ENCODE results near the gene MAP2.

MAP2 gene

GRCh38 chr2:209459359-209459758 is 35.5 kb downstream of the MAP2 start:
- H3K9me3 ChIP-seq (ENCODE audit: control insufficient read depth, insufficient read depth, low read depth, low read length), result no peaks in the 10 kb centered on the region
- H3K36me3 ChIP-seq (ENCODE audit: control insufficient read depth, insufficient read depth, low read length), result no peaks in the 10 kb centered on the region
- H3K9ac ChIP-seq (ENCODE audit: low read length), result no peak overlapping the region
- no peaks in the 10 kb centered on the region; the same call in 1 of the 2 replicates for H3K27me3 ChIP-seq (ENCODE audit: control insufficient read depth, insufficient read depth, low read length)
- no peak overlapping the region for H3K4me3 ChIP-seq (ENCODE audit: low read depth, low read length)
- H3K4me1 ChIP-seq (ENCODE audit: control insufficient read depth, insufficient read depth, low read length), result peaks cover 14% of the 10 kb centered on the region; the same call in 1 of the 2 replicates
- H3K27ac ChIP-seq (ENCODE audit: low read depth, low read length), result no peak overlapping the region

- Histone ChIP-seq H3K36me3 (ENCODE audit: control insufficient read depth, insufficient read depth, low read length) (no peaks in the 10 kb centered on the region), H3K27ac (ENCODE audit: low read depth, low read length) (no peak overlapping the region), H3K4me3 (ENCODE audit: low read depth, low read length) (no peak overlapping the region), H3K9me3 (ENCODE audit: control insufficient read depth, insufficient read depth, low read depth, low read length) (no peaks in the 10 kb centered on the region), H3K4me1 (ENCODE audit: control insufficient read depth, insufficient read depth, low read length) (peaks cover 14% of the 10 kb centered on the region; the same call in 1 of the 2 replicates), H3K9ac (ENCODE audit: low read length) (no peak overlapping the region), H3K27me3 (ENCODE audit: control insufficient read depth, insufficient read depth, low read length) (no peaks in the 10 kb centered on the region; the same call in 1 of the 2 replicates)
Measured at GRCh38 chr2:209460151-209460761, 36.4 kb downstream of the MAP2 start.

- H3K4me3 ChIP-seq (ENCODE audit: low read depth, low read length), result no peak overlapping the region
- H3K9ac ChIP-seq (ENCODE audit: low read length), result no peak overlapping the region
- peaks cover 6% of the 10 kb centered on the region; the same call in 1 of the 2 replicates for H3K4me1 ChIP-seq (ENCODE audit: control insufficient read depth, insufficient read depth, low read length)
- no peaks in the 10 kb centered on the region; the same call in 1 of the 2 replicates for H3K27me3 ChIP-seq (ENCODE audit: control insufficient read depth, insufficient read depth, low read length)
- no peak overlapping the region for H3K27ac ChIP-seq (ENCODE audit: low read depth, low read length)
- no peaks in the 10 kb centered on the region for H3K36me3 ChIP-seq (ENCODE audit: control insufficient read depth, insufficient read depth, low read length)
- H3K9me3 ChIP-seq (ENCODE audit: control insufficient read depth, insufficient read depth, low read depth, low read length), result no peaks in the 10 kb centered on the region
Measured at GRCh38 chr2:209463226-209463625, 39.4 kb downstream of the MAP2 start.

- Histone ChIP-seq H3K36me3 (ENCODE audit: control insufficient read depth, insufficient read depth, low read length) (no peaks in the 10 kb centered on the region), H3K9me3 (ENCODE audit: control insufficient read depth, insufficient read depth, low read depth, low read length) (no peaks in the 10 kb centered on the region), H3K27ac (ENCODE audit: low read depth, low read length) (no peak overlapping the region), H3K4me3 (ENCODE audit: low read depth, low read length) (no peak overlapping the region), H3K27me3 (ENCODE audit: control insufficient read depth, insufficient read depth, low read length) (no peaks in the 10 kb centered on the region; the same call in 1 of the 2 replicates), H3K4me1 (ENCODE audit: control insufficient read depth, insufficient read depth, low read length) (0 out of 2 replicates have a peak, but pooled peaks cover under 1% of the 10 kb centered on the region), H3K9ac (ENCODE audit: low read length) (no peak overlapping the region)
Measured at GRCh38 chr2:209463835-209464234, 40.0 kb downstream of the MAP2 start.

GRCh38 chr2:209468846-209469245 is 45.0 kb downstream of the MAP2 start:
- Histone ChIP-seq H3K9ac (ENCODE audit: low read length) (no peak overlapping the region), H3K36me3 (ENCODE audit: control insufficient read depth, insufficient read depth, low read length) (no peaks in the 10 kb centered on the region), H3K27me3 (ENCODE audit: control insufficient read depth, insufficient read depth, low read length) (no peaks in the 10 kb centered on the region), H3K9me3 (ENCODE audit: control insufficient read depth, insufficient read depth, low read depth, low read length) (no peaks in the 10 kb centered on the region), H3K27ac (ENCODE audit: low read depth, low read length) (no peak overlapping the region), H3K4me1 (ENCODE audit: control insufficient read depth, insufficient read depth, low read length) (peaks cover 12% of the 10 kb centered on the region), H3K4me3 (ENCODE audit: low read depth, low read length) (no peak overlapping the region)

GRCh38 chr2:209469481-209469880 is 45.6 kb downstream of the MAP2 start:
- Histone ChIP-seq H3K36me3 (ENCODE audit: control insufficient read depth, insufficient read depth, low read length) (no peaks in the 10 kb centered on the region), H3K9me3 (ENCODE audit: control insufficient read depth, insufficient read depth, low read depth, low read length) (no peaks in the 10 kb centered on the region), H3K4me3 (ENCODE audit: low read depth, low read length) (no peak overlapping the region), H3K9ac (ENCODE audit: low read length) (no peak overlapping the region), H3K27ac (ENCODE audit: low read depth, low read length) (no peak overlapping the region), H3K4me1 (ENCODE audit: control insufficient read depth, insufficient read depth, low read length) (peaks cover 12% of the 10 kb centered on the region), H3K27me3 (ENCODE audit: control insufficient read depth, insufficient read depth, low read length) (no peaks in the 10 kb centered on the region)

- no peaks in the 10 kb centered on the region for H3K27me3 ChIP-seq (ENCODE audit: control insufficient read depth, insufficient read depth, low read length)
- no peaks in the 10 kb centered on the region for H3K9me3 ChIP-seq (ENCODE audit: control insufficient read depth, insufficient read depth, low read depth, low read length)
- peaks cover 12% of the 10 kb centered on the region for H3K4me1 ChIP-seq (ENCODE audit: control insufficient read depth, insufficient read depth, low read length)
- no peak overlapping the region for H3K4me3 ChIP-seq (ENCODE audit: low read depth, low read length)
- no peaks in the 10 kb centered on the region for H3K36me3 ChIP-seq (ENCODE audit: control insufficient read depth, insufficient read depth, low read length)
- no peak overlapping the region for H3K9ac ChIP-seq (ENCODE audit: low read length)
- no peak overlapping the region for H3K27ac ChIP-seq (ENCODE audit: low read depth, low read length)
Measured at GRCh38 chr2:209470466-209470865, 46.6 kb downstream of the MAP2 start.

- H3K27ac ChIP-seq (ENCODE audit: low read depth, low read length), result no peak overlapping the region
- H3K27me3 ChIP-seq (ENCODE audit: control insufficient read depth, insufficient read depth, low read length), result no peaks in the 10 kb centered on the region
- no peaks in the 10 kb centered on the region for H3K36me3 ChIP-seq (ENCODE audit: control insufficient read depth, insufficient read depth, low read length)
- no peak overlapping the region for H3K4me3 ChIP-seq (ENCODE audit: low read depth, low read length)
- no peak overlapping the region for H3K9ac ChIP-seq (ENCODE audit: low read length)
- H3K4me1 ChIP-seq (ENCODE audit: control insufficient read depth, insufficient read depth, low read length), result peaks cover 12% of the 10 kb centered on the region
- no peaks in the 10 kb centered on the region for H3K9me3 ChIP-seq (ENCODE audit: control insufficient read depth, insufficient read depth, low read depth, low read length)
Measured at GRCh38 chr2:209471037-209471436, 47.2 kb downstream of the MAP2 start.

- Histone ChIP-seq H3K4me3 (ENCODE audit: low read depth, low read length) (no peak overlapping the region), H3K27me3 (ENCODE audit: control insufficient read depth, insufficient read depth, low read length) (no peaks in the 10 kb centered on the region), H3K9me3 (ENCODE audit: control insufficient read depth, insufficient read depth, low read depth, low read length) (no peaks in the 10 kb centered on the region), H3K27ac (ENCODE audit: low read depth, low read length) (no peak overlapping the region), H3K4me1 (ENCODE audit: control insufficient read depth, insufficient read depth, low read length) (peaks cover 12% of the 10 kb centered on the region), H3K9ac (ENCODE audit: low read length) (no peak overlapping the region), H3K36me3 (ENCODE audit: control insufficient read depth, insufficient read depth, low read length) (no peaks in the 10 kb centered on the region)
Measured at GRCh38 chr2:209472112-209472832, 48.4 kb downstream of the MAP2 start.

- no peak overlapping the region for H3K4me3 ChIP-seq (ENCODE audit: low read depth, low read length)
- no peak overlapping the region for H3K9ac ChIP-seq (ENCODE audit: low read length)
- no peak overlapping the region for H3K27ac ChIP-seq (ENCODE audit: low read depth, low read length)
- H3K9me3 ChIP-seq (ENCODE audit: control insufficient read depth, insufficient read depth, low read depth, low read length), result no peaks in the 10 kb centered on the region
- H3K36me3 ChIP-seq (ENCODE audit: control insufficient read depth, insufficient read depth, low read length), result no peaks in the 10 kb centered on the region
- H3K27me3 ChIP-seq (ENCODE audit: control insufficient read depth, insufficient read depth, low read length), result no peaks in the 10 kb centered on the region
- H3K4me1 ChIP-seq (ENCODE audit: control insufficient read depth, insufficient read depth, low read length), result peaks cover 12% of the 10 kb centered on the region
Measured at GRCh38 chr2:209472871-209473270, 49.0 kb downstream of the MAP2 start.

GRCh38 chr2:209473930-209474419 is 50.1 kb downstream of the MAP2 start:
- Histone ChIP-seq H3K9ac (ENCODE audit: low read length) (no peak overlapping the region), H3K4me3 (ENCODE audit: low read depth, low read length) (no peak overlapping the region), H3K27ac (ENCODE audit: low read depth, low read length) (no peak overlapping the region), H3K36me3 (ENCODE audit: control insufficient read depth, insufficient read depth, low read length) (no peaks in the 10 kb centered on the region), H3K27me3 (ENCODE audit: control insufficient read depth, insufficient read depth, low read length) (no peaks in the 10 kb centered on the region), H3K4me1 (ENCODE audit: control insufficient read depth, insufficient read depth, low read length) (peaks cover 12% of the 10 kb centered on the region), H3K9me3 (ENCODE audit: control insufficient read depth, insufficient read depth, low read depth, low read length) (no peaks in the 10 kb centered on the region)
